BLaER1 treated with 17β-estradiol and CSF1 and Interleukin-3, amounts not matched to agents 10 nM and 100 nM (cell line): ENCODE data around the gene FARP1.

Source experiments
- H3K27ac ChIP-seq, 11 experiments: shearing (Covaris generic); formaldehyde crosslinking; 2 replicates each; pipeline ENCODE4 v1.8.1; 2022
- H3K27me3 ChIP-seq, 11 experiments: shearing (Covaris generic); formaldehyde crosslinking; 2 replicates each; pipeline ENCODE4 v1.8.1; 2022
- H3K36me3 ChIP-seq, 11 experiments: shearing (Covaris generic); formaldehyde crosslinking; 2 replicates each; pipeline ENCODE4 v1.8.1; 2022
- H3K4me1 ChIP-seq, 10 experiments: shearing (Covaris generic); formaldehyde crosslinking; 2 replicates each; pipeline ENCODE4 v1.8.1; 2022
- H3K4me2 ChIP-seq, 11 experiments: shearing (Covaris generic); formaldehyde crosslinking; 2 replicates each; pipeline ENCODE4 v1.8.1; 2022
- H3K4me3 ChIP-seq, 10 experiments: shearing (Covaris generic); formaldehyde crosslinking; 2 replicates each; pipeline ENCODE4 v1.8.1; 2022
- H3K9ac ChIP-seq, 11 experiments: shearing (Covaris generic); formaldehyde crosslinking; 2 replicates each; pipeline ENCODE4 v1.8.1; 2022
- H3K9me3 ChIP-seq, 11 experiments: shearing (Covaris generic); formaldehyde crosslinking; replicated peaks in 1 of 11; 2 replicates each; pipeline ENCODE4 v1.8.1; 2022
- H4K20me1 ChIP-seq, 11 experiments: shearing (Covaris generic); formaldehyde crosslinking; 2 replicates each; pipeline ENCODE4 v1.8.1; 2022
- Cebpa-rat ChIP-seq, 11 experiments: shearing (Covaris generic); IDR thresholded peaks; 2 replicates each; pipeline ENCODE4 v1.8.1; 2022

Gene FARP1

GRCh38 chr13:98338310-98338709 lies 195.4 kb downstream of the FARP1 start:
- peaks cover 18 to 32% (median 25%) of the 10 kb centered on the region in 11 experiments for H3K9me3 ChIP-seq
- peaks cover 0 to 20% (median 0%) of the 10 kb centered on the region in 11 experiments; a peak in 3 of 22 replicates for H4K20me1 ChIP-seq
- no peaks in the 10 kb centered on the region for H3K27me3 ChIP-seq
- no peak for TF ChIP-seq Cebpa-rat (IDR thresholded peaks at IDR 0.05)
- H3K4me2 ChIP-seq = no peak overlapping the region
- peaks cover 0 to 9% (median 7%) of the 10 kb centered on the region in 10 experiments; a peak in 16 of 20 replicates for H3K4me1 ChIP-seq
- H3K36me3 ChIP-seq = peaks cover 5 to 42% (median 13%) of the 10 kb centered on the region in 11 experiments; a peak in 13 of 22 replicates
- H3K4me3 ChIP-seq = no peak overlapping the region
- H3K9ac ChIP-seq = no peak overlapping the region
- no peak overlapping the region for H3K27ac ChIP-seq

DNA sequence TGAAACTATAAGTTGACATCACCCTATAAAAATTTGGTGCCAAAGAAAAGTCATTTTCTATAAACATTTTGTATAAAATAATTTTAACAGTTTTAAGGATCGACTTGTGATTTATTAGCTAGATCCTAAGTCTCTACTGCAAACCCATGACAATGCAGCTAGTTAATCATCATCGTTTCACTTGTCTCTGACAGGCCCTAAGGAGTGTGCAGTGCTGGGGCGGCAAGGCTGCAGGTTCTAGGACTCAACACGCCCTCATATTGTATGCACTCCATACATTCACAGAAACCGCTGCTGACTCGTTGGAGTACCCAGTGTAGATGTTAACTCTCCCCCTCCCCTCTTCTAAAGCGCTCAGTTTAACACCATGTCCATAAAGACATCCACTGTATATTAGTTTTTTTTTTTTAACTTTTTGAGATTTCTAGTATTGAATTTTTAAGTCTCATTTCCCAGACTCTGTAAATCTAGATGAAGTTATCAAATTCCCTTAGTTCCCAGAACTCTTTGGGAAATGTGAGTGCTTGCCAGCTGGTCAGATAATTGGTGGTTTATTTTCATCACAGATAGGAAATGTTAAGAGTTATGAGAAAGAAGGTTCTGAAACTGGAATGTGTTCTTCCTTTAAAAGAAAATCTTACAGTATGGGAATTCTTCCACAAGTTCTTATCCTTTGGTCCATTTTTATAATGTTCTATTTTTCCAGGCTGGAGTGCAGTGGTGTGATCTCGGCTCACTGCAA lies 197.0 kb downstream of the FARP1 start:
- H3K4me1 ChIP-seq = no peaks in the 10 kb centered on the region
- no peak for TF ChIP-seq Cebpa-rat (IDR thresholded peaks at IDR 0.05)
- no peak overlapping the region for H3K4me3 ChIP-seq
- H3K27ac ChIP-seq = no peak overlapping the region
- peaks cover 0 to 26% (median 0%) of the 10 kb centered on the region in 11 experiments; a peak in 3 of 22 replicates for H4K20me1 ChIP-seq
- H3K27me3 ChIP-seq = no peaks in the 10 kb centered on the region
- H3K9me3 ChIP-seq = peaks cover 10 to 21% (median 14%) of the 10 kb centered on the region in 11 experiments
- peaks cover 2 to 48% (median 9%) of the 10 kb centered on the region in 11 experiments; a peak in 14 of 22 replicates for H3K36me3 ChIP-seq
- no peak overlapping the region for H3K9ac ChIP-seq
- H3K4me2 ChIP-seq = no peak overlapping the region

- Histone ChIP-seq H3K4me2 (no peak overlapping the region), H3K4me3 (no peak overlapping the region), H3K9me3 (peaks cover 0 to 7% (median 0%) of the 10 kb centered on the region in 11 experiments; a peak in 4 of 22 replicates), H3K4me1 (no peaks in the 10 kb centered on the region), H3K9ac (no peak overlapping the region), H4K20me1 (peaks cover 0 to 26% (median 0%) of the 10 kb centered on the region in 11 experiments; a peak in 3 of 22 replicates), H3K36me3 (peaks cover 0 to 50% (median 0%) of the 10 kb centered on the region in 11 experiments; a peak in 8 of 22 replicates), H3K27ac (no peak overlapping the region), H3K27me3 (no peaks in the 10 kb centered on the region)
- TF ChIP-seq Cebpa-rat (IDR thresholded peaks at IDR 0.05) = no peak
Observed at GRCh38 chr13:98342953-98343352, 200.1 kb downstream of the FARP1 start.

DNA sequence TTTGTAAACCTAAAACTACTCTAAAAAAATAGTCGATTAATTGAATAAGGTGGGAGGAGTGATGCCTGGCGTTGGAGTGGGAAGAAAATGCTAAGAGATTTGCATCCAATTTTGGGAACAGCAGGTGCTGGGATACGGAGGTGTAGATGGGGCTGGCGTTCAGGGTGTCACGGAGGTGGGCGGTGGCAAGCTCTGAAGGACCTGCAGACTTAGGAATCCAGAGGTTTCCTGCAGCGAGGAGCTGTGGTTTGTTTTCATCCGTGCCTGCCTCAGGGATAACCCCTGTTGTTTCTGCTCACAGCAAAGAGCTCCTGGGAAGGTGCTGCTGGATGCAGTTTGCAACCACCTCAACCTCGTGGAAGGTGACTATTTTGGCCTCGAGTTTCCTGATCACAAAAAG lies 200.6 kb downstream of the FARP1 start:
- Histone ChIP-seq H3K27me3 (no peaks in the 10 kb centered on the region), H3K4me1 (no peaks in the 10 kb centered on the region), H3K9me3 (peaks cover 0 to 7% (median 0%) of the 10 kb centered on the region in 11 experiments; a peak in 4 of 22 replicates), H3K4me3 (no peak overlapping the region), H3K27ac (no peak overlapping the region), H3K9ac (no peak overlapping the region), H3K4me2 (no peak overlapping the region), H3K36me3 (peaks cover 0 to 52% (median 2%) of the 10 kb centered on the region in 11 experiments; a peak in 8 of 22 replicates), H4K20me1 (peaks cover 0 to 26% (median 0%) of the 10 kb centered on the region in 11 experiments; a peak in 3 of 22 replicates)
- TF ChIP-seq Cebpa-rat (IDR thresholded peaks at IDR 0.05) = no peak

- Histone ChIP-seq H3K27ac (no peak overlapping the region), H4K20me1 (peaks cover 0 to 26% (median 0%) of the 10 kb centered on the region in 11 experiments; a peak in 3 of 22 replicates), H3K27me3 (no peaks in the 10 kb centered on the region), H3K4me1 (no peaks in the 10 kb centered on the region), H3K4me3 (no peak overlapping the region), H3K9ac (no peak overlapping the region), H3K4me2 (no peak overlapping the region), H3K9me3 (0 out of 22 replicates have a peak, but pooled peaks cover 0 to under 1% (median 0%) of the 10 kb centered on the region in 11 experiments), H3K36me3 (peaks cover 0 to 53% (median 2%) of the 10 kb centered on the region in 11 experiments; a peak in 7 of 22 replicates)
- no peak for TF ChIP-seq Cebpa-rat (IDR thresholded peaks at IDR 0.05)
Observed at GRCh38 chr13:98344392-98344791, 201.5 kb downstream of the FARP1 start.

- peaks cover 0 to 26% (median 0%) of the 10 kb centered on the region in 11 experiments; a peak in 2 of 22 replicates for H4K20me1 ChIP-seq
- H3K9me3 ChIP-seq = no peaks in the 10 kb centered on the region
- no peaks in the 10 kb centered on the region for H3K4me1 ChIP-seq
- no peak for TF ChIP-seq Cebpa-rat (IDR thresholded peaks at IDR 0.05)
- H3K27ac ChIP-seq = no peak overlapping the region
- no peak overlapping the region for H3K4me2 ChIP-seq
- no peaks in the 10 kb centered on the region for H3K27me3 ChIP-seq
- H3K36me3 ChIP-seq = peaks cover 0 to 59% (median 2%) of the 10 kb centered on the region in 11 experiments; a peak in 7 of 22 replicates
- H3K9ac ChIP-seq = no peak overlapping the region
- no peak overlapping the region for H3K4me3 ChIP-seq
Observed at GRCh38 chr13:98345107-98345935, 202.4 kb downstream of the FARP1 start.

GRCh38 chr13:98346904-98347636 lies 204.2 kb downstream of the FARP1 start:
- no peak overlapping the region for H3K9ac ChIP-seq
- H3K4me2 ChIP-seq = no peak overlapping the region
- peaks cover 0 to 2% (median 0%) of the 10 kb centered on the region in 10 experiments; a peak in 1 of 20 replicates for H3K4me1 ChIP-seq
- H3K4me3 ChIP-seq = no peak overlapping the region
- peaks cover 0 to 55% (median 2%) of the 10 kb centered on the region in 11 experiments; a peak in 7 of 22 replicates for H3K36me3 ChIP-seq
- TF ChIP-seq Cebpa-rat (IDR thresholded peaks at IDR 0.05) = no peak
- H3K27me3 ChIP-seq = no peaks in the 10 kb centered on the region
- H4K20me1 ChIP-seq = peaks cover 0 to 15% (median 0%) of the 10 kb centered on the region in 11 experiments; a peak in 2 of 22 replicates
- no peak overlapping the region for H3K27ac ChIP-seq
- peaks cover 0 to 3% (median 0%) of the 10 kb centered on the region in 11 experiments; a peak in 2 of 22 replicates for H3K9me3 ChIP-seq

DNA sequence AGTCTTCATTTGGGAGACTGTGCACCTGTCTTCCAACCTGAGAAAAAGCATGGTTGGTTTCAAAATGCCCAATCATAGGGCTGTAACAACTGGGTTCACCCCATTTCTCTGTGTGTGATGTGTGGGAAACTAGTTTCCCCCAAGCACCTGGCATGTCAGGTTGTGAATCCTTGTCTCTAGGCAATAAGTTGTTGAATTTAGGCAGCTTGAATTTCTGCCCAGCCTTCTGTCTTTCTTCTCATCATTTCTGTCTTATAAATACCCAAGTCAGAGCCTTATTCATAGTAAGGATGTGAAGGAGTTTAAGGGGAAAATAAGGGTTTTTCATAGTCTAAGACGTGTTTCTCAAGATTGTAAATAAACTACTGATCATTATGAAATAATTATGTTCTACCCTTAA lies 204.9 kb downstream of the FARP1 start:
- Histone ChIP-seq H3K9ac (no peak overlapping the region), H3K36me3 (peaks cover 0 to 55% (median 2%) of the 10 kb centered on the region in 11 experiments; a peak in 7 of 22 replicates), H4K20me1 (peaks cover 0 to 14% (median 0%) of the 10 kb centered on the region in 11 experiments; a peak in 2 of 22 replicates), H3K9me3 (peaks cover 0 to 5% (median 0%) of the 10 kb centered on the region in 11 experiments; a peak in 2 of 22 replicates), H3K27ac (no peak overlapping the region), H3K4me3 (no peak overlapping the region), H3K4me1 (peaks cover 0 to 8% (median 0%) of the 10 kb centered on the region in 10 experiments; a peak in 2 of 20 replicates), H3K4me2 (no peak overlapping the region), H3K27me3 (no peaks in the 10 kb centered on the region)
- no peak for TF ChIP-seq Cebpa-rat (IDR thresholded peaks at IDR 0.05)
